HEK293 (cell line): ENCODE measurements around the gene GPR89B.
"Not testable (repeated sequence)": the region's sequence is repeated elsewhere in the genome, so short reads cannot be mapped to it uniquely, and the experiment has no call there.

Experiments used
- ATF2 ChIP-seq: fragments of 450-650 bp; formaldehyde crosslinking; IDR thresholded peaks from 2 replicates; pipeline ENCODE4 v1.5.1; 2016; ENCODE audit warnings: missing biosample characterization, missing genetic modification characterization, low read depth
- CTCF ChIP-seq: fragments of 450-650 bp; formaldehyde crosslinking; IDR thresholded peaks from 2 replicates; pipeline ENCODE4 v1.5.1; 2016; ENCODE audit warnings: missing biosample characterization, missing genetic modification characterization
- RBAK ChIP-seq: fragments of 450-650 bp; formaldehyde crosslinking; IDR thresholded peaks from 2 replicates; pipeline ENCODE4 v1.5.1; 2016; ENCODE audit warnings: missing biosample characterization, missing genetic modification characterization
- ZNF670 ChIP-seq: fragments of 450-650 bp; formaldehyde crosslinking; IDR thresholded peaks from 2 replicates; pipeline ENCODE4 v1.5.1; 2016; ENCODE audit warnings: missing biosample characterization, missing genetic modification characterization, low read depth

- not testable (repeated sequence) for TF ChIP-seq ATF2 (tag by site-specific recombination); ZNF670 (tag by site-specific recombination); CTCF; RBAK (tag by site-specific recombination)
These were observed 59.7 kb downstream of the GPR89B start for GRCh38 chr1:147987893-147988292.
